GM03348 (cell line): Measurements from ENCODE around the gene EXOC4.
A peak's percentile ranks its signal among the peaks of the same experiment; 100 is the strongest.
"Not testable (repeated sequence)": the region's sequence is repeated elsewhere in the genome, so short reads cannot be mapped to it uniquely, and the experiment has no call there.

Experiments used
- DNase-seq: peaks from one replicate; pipeline ENCODE4 v3.0.0; 2012; ENCODE audit warnings: low spot score

The EXOC4 gene

GRCh38 chr7:134077560-134077959, 824.7 kb downstream of the EXOC4 start:
- DNase-seq: not testable (repeated sequence)

GRCh38 chr7:134078991-134079390, 826.1 kb downstream of the EXOC4 start:
- DNase-seq: no peak

- DNase-seq: no peak
Observed at GRCh38 chr7:134081695-134082094, 828.8 kb downstream of the EXOC4 start.

DNA sequence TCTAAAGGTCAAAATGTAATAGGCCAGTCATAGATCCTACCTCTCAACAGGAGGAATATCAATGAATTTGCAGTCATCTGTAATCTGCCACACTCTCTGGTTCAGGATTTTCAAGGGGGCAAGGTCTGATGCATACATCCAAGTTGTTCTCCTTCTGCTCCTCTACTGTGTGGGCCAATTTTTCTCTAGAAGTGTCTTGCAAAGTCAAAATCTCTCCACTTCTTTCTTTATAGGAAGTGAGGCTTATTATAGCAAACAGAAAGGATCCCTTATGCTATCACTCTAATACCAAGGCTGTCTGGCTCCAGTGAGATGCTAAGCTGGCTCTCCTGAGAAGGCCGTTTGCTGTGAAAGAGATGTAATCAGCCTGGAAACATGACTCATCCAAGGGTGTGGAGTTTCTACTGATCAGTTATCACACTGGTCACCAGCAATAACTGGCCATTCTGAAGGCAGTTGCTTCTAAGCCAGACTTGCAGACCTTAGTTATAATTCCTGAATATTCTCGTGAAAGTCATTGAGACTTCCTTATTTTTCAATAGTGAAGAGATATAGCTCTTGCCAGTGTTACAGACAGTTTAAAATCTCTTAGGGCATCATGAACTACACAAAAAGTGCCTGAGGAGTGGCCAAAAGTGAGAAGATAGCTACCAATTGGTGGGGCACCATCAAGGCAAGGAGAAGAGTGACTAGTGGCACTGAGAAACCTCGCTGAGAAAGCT, 831.0 kb downstream of the EXOC4 start:
- DNase-seq: peak; percentile 24

DNA sequence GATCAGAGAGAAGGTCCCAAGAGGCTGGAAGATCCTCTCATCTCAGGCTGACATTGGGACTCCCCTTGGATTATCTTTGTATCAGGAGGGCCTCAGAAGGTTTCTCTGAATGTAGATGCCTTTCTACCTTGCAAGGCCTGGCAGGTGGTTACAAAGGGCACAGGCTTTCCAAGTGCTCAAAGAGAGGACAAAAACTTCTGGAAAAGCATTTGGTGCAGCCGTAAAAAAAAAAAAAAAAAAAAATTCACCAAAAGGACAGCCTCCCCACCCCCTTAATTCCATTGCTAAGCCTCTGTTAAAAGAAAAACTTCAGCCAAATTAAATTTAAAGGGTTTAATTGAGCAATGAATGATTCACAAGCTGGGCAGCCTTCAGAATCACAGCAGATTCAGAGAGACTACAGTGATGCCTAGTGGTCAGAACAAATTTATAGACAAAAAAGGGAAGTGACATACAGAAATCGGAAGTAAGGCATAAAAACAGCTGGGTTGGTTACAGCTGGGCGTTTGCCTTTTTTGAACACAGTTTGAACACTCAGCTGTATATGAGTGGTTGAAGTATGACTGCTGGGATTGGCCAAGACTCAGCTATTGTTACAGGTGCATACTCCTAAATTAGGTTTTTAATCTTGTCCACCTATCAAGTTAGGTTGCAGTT, 831.7 kb downstream of the EXOC4 start:
- DNase-seq: no peak

DNA sequence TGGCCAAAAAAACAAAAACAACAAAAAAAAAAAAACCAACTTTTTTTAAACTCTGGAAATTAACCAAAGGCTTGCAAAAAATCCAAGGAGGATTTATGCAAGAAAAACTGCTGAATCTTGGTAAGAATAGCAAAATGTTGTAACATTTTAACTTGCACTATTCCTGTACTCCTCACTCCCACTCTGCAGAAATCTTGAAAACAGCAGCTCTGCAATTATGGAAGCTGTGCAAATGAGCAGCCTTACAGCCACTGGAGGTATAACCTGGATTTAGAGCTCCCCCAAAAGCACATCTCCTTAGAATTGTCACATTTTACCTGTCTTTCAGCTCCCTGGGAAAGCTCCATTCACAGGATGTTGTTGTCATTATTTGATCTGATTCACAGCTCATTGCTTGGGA, 832.4 kb downstream of the EXOC4 start:
- DNase-seq: no peak

DNA sequence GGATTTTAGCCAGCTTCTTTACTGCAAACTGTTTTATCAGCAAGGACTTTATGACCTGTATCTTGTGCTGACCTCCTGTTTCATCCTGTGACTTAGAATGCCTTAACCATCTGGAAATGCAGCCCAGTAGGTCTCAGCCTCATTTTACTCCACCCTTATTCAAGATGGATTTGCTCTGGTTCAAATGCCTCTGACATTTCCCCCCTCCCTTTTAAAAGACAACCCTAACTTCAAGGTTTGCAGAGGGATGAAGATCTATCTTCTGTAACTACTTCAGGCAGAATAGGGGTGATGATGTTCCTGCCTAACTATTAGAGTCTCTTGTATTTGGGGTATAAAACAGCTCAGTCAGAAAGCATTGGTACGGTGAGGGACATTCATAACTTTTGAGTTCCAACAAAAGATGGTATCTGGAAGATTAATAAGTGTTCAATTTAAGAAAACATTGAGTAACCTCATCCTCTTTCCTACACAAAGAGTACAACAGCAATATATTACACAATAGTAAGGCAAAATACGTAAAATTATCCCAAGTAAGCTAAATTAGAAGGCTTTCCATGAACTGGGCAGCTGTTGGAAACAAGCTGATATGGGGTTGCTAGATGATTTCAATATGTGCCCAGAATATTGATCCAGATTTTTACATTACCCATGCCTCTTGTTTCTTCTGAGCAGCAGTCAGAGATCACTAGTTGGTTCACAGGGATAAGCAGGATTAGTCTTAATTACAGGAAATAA, 834.3 kb downstream of the EXOC4 start:
- DNase-seq: no peak

- no peak for DNase-seq
Observed at GRCh38 chr7:134088199-134088598, 835.3 kb downstream of the EXOC4 start.

DNA sequence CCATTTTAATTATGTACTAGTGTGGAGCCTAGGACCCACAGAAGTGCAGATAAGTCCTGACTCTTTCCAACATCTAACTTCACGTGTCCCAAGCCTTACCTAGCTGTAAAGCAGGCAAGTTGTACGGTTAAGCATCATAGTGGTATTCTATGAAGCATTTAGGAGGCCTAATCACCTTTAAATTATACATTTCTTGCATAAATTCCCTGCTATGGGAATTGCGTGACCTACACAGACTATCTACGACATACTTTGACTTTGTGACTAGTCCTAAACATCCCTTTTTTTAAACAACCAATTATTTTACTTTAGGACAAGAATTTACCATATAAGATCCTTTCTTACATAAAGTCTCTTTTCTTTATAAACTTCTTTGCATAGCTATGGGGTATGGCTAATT, 836.6 kb downstream of the EXOC4 start:
- DNase-seq: no peak

GRCh38 chr7:134098072-134098471, 845.2 kb downstream of the EXOC4 start:
- DNase-seq: no peak

- DNase-seq: no peak
Observed at GRCh38 chr7:134101716-134102115, 848.8 kb downstream of the EXOC4 start.

DNA sequence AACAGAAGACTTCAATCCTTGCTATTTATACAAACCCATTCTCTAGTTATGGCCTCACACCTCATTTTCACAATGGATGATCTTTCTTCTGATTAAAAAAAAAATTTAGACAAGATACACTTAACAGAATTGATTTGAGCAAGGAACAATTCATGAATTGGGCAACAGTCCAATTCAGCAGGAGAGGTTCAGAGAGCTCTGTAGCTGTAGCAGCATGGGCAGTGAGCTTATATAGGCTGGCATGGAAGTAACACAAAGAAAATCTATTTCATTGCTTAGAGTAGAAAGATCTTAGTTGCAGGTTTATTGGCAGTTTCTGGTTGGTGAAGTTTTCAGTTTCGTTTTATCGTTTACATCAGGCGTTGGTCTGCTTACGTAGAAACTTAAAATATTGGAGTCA, 851.3 kb downstream of the EXOC4 start:
- DNase-seq: no peak

- no peak for DNase-seq
Observed at GRCh38 chr7:134105841-134106240, 853.0 kb downstream of the EXOC4 start.

GRCh38 chr7:134108802-134109201, 855.9 kb downstream of the EXOC4 start:
- DNase-seq: no peak

DNA sequence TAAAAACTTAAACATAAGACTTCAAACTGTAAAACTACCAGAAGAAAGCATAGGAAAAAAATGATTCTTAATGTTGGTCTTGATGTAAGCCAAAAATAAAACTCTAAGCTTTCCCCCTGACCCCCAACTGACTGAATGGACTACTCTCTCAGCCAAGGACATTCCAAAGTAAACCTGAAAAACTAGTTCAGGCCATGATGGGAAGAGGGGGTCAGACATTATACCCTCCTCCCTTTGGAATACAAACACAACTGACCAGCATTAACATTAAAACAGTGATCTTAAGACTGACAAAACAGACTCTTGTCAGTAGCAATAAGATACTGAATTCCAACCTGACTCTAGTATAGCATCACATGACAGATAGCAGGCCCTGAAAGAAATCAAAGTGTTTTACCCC, 860.8 kb downstream of the EXOC4 start:
- no peak for DNase-seq

- no peak for DNase-seq
Observed at GRCh38 chr7:134114992-134115391, 862.1 kb downstream of the EXOC4 start.
